ENCODE results near the gene ELOVL1. TPM values are rescaled to one million over a fixed set of nuclear protein-coding genes. Genes with fewer than 3 reads are reported as not detected.
A peak's percentile ranks its signal among the peaks of the same experiment; 100 is the strongest.

The ELOVL1 gene
- total and polyA plus RNA-seq, 2 of the 13 experiments (the other 11 are each of a cell fraction or from before 2014, with no cell fraction given), result 55.2 to 77.4 TPM

- TF ChIP-seq EED (CRISPR knock-in tag; IDR thresholded peaks at IDR 0.05), result peak; percentile 37; the same call in 1 of the 2 replicates
- TF ChIP-seq CHD2 (IDR thresholded peaks at IDR 0.05; ENCODE audit: low read depth, low read length), result peak; percentile 56; the same call in 1 of the 2 replicates
- peak; percentile 69 for TF ChIP-seq ZNF749 (CRISPR knock-in tag; IDR thresholded peaks at IDR 0.05; ENCODE audit: borderline replicate concordance)
- 0 out of 2 replicates have a peak, but pooled peaks have one; percentile 50 for TF ChIP-seq HNRNPL (IDR thresholded peaks at IDR 0.05; ENCODE audit: low read depth, low read length)
- TF ChIP-seq ZBTB49 (CRISPR knock-in tag; IDR thresholded peaks at IDR 0.05; ENCODE audit: borderline replicate concordance), result no peak
- no peak for TF ChIP-seq MLXIP (CRISPR knock-in tag; IDR thresholded peaks at IDR 0.05; ENCODE audit: borderline replicate concordance)
- no peak for TF ChIP-seq NFKBIZ (CRISPR knock-in tag; IDR thresholded peaks at IDR 0.05)
- no peak; the same call in 1 of the 2 replicates for TF ChIP-seq ARHGAP35 (CRISPR knock-in tag; IDR thresholded peaks at IDR 0.05; ENCODE audit: borderline replicate concordance)
- TF ChIP-seq HNF1B (CRISPR knock-in tag; IDR thresholded peaks at IDR 0.05), result peak; percentile 72; the same call in 1 of the 2 replicates
- no peak for TF ChIP-seq ZNF263 (CRISPR knock-in tag; IDR thresholded peaks at IDR 0.05)
- TF ChIP-seq MEIS1 (CRISPR knock-in tag; IDR thresholded peaks at IDR 0.05; ENCODE audit: borderline replicate concordance), result no peak
Measured at GRCh38 chr1:43389326-43390313, 21.8 kb upstream of the ELOVL1 start, which contains the start of the genes MED8 and SZT2 (continued).
